Myocyte (in vitro differentiated cells): Measurements from ENCODE around the gene MAP3K15. TPM values are rescaled to one million over a fixed set of nuclear protein-coding genes. Genes with fewer than 3 reads are reported as not detected.

Experiments used
- DNase-seq: peaks from one replicate; pipeline ENCODE4 v3.0.0-alpha.2; 2012; ENCODE audit warnings: low read depth
- total RNA-seq: library from RNA; depleted of rRNA; stranded (reverse); fragments of >200 nt; gene quantifications from 2 replicates; pipeline ENCODE4 v1.2.3, GENCODE V29; 2014

Gene MAP3K15
- total RNA-seq, 1 donor from 2014 or later = not detected

DNA sequence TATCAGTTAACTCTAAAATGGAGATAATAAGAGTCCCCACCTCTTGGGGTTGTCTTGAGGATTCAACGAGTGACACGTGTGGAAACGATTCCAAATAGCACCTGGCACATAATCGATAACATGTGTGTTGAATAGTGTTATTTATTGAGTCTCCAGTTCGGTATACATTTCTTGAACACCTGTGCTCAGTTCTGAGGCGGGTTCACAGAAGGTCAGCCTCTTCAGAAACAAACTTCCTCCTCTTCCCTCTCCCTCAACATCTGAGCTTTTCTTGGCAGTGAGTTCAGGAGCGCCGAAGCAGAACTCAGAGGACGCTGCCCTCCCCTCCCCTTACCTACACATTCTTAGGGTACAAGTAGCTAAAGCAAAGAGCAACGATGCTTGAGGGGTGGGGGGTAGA, 170.6 kb downstream of the MAP3K15 start:
- no peak for DNase-seq

DNA sequence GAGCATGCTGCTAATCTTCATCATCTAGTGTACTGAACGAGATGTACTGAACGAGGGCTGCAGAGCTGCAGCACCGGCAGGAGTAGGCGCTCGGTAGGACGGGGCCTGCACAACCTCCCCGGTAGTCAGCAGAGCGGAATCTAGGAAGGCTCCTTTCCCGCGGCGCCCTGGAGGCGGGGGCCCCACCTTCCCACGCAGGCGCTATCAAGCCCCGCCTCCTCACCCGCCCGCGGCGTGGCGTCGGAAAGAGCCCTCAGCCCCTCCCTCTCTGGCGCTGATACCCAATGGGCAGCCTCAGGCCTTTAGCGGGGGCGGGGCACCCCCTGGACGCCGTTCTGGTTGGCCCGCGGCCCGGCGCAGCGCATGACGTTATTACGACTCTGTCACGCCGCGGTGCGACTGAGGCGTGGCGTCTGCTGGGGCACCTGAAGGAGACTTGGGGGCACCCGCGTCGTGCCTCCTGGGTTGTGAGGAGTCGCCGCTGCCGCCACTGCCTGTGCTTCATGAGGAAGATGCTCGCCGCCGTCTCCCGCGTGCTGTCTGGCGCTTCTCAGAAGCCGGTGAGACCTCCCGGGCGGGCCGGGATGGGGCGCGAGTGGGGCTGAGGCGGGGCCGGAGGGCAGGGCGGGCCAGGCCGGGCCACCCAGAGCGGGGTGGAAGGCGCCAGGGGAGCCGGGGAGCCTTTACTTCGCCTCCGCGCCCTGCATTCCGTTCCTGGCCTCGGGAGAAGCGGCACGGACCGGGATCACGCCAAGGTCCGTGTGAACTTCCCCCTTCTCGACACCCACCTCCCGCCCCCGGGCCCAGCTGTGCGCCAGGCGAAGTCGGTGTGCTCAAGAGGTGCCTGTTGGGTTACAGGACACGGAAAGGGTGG, 171.5 kb downstream of the MAP3K15 start, which contains the start of gene PDHA1:
PDHA1 (plus strand) TSS at position 393 of the 874 bp plus-strand sequence; CDS start at position 504, 111 bp downstream.
- DNase-seq = peak; percentile 92

DNA sequence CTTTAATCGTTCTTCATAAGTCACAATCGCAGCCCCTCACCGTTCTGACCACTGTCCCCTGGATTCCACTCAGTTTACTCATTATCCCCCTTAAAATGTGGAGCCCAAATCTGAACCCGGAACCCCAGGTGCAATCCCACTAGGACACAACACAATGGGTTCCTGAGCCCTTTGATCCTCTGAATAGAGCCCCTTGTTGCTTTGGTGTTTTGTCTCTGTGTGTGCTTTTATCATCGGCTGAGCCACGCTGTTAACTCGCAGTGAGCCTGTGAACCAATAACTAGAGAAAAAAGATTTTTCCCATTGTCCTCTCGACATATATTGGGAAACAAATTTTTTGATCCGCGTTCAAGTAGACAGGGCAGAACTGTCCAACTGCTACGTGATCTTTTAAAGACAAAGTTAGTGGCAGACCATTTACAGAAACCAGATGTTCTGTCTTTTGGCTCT, 172.2 kb downstream of the MAP3K15 start:
- DNase-seq = no peak

DNA sequence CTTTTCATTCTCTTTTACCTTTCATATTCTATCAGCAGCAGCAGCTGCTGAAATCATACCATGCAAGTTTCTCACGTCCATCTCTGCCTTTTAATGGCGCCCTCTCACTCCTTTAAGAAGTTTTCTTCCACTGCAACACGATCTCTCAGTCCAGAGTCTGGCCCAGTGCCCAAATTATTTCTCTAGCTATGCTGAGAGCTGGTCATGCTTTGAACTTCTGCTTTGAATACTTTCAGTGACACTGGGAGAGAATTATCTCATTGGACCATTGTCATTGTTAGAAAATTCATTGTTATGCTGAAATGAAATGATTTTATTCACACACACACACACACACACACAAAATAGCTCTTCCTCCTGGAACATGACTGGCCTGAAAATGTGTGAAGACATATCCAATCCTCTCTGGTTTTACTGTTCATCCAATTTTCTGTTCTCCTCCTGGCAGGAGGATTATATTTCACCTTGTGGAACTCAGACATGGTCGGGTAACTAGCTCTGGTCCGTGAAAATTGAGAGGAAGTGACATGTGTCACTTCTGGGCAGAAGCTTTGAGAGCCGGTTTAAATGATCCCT, 172.9 kb downstream of the MAP3K15 start:
- peak; percentile 44 for DNase-seq

DNA sequence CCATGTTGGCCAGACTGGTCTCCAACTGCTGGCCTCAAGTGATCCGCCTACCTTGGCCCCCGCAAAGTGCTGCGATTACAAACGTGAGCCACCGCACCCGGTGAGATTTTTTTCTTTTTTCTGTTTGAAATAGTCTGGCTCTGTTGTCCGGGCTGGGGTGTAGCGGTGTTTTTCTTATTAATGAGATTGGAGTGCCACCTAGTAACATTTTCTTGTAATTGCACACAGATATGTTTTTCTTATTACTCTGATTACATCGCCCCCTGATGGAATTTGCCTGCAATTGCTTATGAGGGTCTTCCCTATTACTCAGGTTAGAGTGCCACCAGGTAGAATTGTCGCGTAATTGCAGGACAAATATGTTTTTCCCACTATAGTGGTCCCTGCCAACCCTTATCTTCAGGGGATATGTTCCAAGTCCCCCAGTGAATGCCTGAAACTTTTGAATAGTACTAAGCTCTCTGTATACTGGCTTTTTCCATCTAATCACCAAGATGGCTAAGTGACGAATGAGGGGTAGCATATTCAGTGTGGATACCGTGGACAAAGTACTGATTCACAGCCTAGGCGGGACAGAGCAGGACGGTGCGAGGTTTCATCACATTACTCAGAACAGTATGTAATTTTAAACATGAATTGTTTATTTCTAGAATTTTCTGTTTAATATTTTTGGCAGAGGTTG, 180.2 kb downstream of the MAP3K15 start:
- DNase-seq = no peak

DNA sequence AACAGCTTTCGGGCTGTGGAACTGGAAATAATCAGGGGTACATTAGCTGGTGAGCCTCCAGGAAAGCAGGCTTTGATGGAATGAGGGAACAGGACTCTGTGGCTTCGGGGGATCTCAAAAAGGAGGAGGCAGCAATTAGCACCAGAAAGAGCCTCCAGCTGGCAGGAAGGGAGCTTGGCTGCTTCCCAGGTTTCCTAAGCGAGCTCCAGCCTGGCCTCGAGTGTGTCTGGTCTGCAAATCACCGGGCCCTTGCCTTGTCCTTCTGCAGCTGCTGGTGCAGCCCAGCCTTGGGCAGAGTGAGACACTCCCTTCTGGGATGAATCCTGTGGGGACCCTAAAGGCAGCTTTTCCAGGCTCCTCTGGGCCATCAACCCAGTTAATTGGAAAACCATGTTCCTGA, 182.3 kb downstream of the MAP3K15 start:
- DNase-seq = peak; percentile 47

DNA sequence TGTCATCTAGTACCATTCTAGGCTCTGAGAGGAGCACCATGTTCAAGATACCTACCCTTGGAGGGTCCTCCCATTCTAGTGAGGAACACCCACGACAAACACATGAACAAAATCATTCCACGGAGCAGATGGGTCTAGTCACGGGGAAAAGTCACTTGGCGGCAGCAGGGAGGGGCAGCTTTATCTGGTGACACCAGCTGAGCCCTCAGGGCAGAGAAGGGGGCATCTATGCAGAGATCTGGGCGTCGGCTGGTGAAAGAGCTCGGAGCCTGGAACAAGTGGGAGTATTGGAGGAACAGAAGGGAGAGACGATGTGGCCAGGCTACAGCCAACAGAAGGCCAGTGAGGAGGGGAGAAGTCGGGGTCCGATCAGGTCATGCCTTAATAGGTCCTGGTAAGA, 183.5 kb downstream of the MAP3K15 start:
- no peak for DNase-seq

DNA sequence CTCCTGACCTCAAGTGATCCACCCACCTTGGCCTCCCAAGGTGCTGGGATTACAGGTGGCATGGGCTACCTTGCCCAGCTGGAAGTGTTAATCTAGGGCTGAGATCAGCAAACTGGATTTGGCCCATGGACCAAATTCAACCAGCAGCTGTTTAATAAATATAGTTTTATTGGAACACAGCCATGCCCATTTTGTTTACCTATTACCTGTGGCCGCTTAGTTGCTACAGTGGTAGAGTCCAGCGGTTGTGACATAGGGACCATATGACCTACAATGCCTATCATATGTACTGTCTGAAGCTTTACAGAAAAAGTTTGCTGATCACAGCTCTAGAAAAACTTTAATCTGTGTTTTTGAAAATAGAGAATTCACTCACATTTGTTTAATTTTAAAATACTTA, 188.7 kb downstream of the MAP3K15 start:
- DNase-seq = no peak

Other genes with a start within 250 kb of the MAP3K15 start
- 88.3 and 103 TPM in 2 replicates for gene PDHA1, start 171.6 kb downstream of the MAP3K15 start, total RNA-seq